ENCODE data around the gene PPM1H.
"Not testable (repeated sequence)": the region's sequence is repeated elsewhere in the genome, so short reads cannot be mapped to it uniquely, and the experiment has no call there.

Gene PPM1H

DNA sequence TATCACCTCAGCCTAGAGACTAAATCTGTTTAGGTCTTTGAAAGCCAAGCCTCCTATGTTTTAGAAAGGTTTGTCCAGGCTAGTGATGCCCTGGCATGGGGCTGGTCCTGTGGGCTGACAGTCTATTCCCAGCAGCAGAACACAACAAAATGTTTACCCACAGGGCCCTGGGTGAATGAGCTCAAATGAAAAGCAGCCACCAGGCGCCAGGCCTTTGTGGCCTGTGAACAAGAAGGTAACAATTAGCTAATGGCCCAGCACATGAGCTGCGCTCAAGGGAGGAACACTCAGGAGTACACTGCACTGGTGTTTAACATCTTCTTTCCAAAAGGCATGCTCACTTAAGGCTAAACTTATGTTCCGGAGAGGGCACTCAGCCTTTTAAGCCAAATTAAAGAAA, 266.2 kb downstream of the PPM1H start:
- DNase-seq: no peak

DNA sequence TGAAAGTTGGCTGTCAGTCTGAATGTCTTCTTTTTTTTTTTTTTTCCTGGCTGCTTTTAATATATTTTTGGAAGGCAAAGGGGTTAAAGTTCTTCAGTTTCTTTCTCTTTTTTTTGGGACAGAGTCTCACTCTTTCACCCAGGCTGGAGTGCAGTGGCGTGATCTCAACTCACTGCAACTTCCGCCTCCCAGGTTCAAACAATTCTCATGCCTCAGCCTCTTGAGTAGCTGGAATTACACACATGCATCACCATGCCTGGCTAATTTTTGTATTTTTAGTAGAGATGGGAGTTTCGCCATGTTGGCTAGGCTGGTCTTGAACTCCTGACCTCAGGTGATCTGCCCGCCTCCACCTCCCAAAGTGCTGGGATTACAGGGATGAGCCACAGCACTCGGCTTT, 270.0 kb downstream of the PPM1H start:
- DNase-seq: not testable (repeated sequence)

DNA sequence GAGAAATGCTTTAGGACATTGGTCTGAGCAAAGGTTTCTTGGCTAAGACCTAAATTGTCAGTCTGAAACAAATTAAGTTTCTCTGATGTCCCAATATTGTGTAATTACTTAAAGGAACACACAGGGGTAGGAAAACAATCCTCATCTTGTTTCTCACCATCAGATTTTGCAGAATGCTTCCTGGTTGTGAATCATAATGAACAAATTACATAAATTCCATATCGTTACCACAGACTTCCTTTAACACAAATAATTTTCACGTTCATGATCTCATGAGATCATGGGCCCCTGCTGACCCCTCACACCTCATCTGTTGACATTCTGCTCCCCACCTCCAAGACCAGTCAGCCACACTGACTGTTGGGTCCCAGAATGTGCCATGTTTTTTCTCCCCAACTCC, 274.2 kb downstream of the PPM1H start:
- no peak for DNase-seq

DNA sequence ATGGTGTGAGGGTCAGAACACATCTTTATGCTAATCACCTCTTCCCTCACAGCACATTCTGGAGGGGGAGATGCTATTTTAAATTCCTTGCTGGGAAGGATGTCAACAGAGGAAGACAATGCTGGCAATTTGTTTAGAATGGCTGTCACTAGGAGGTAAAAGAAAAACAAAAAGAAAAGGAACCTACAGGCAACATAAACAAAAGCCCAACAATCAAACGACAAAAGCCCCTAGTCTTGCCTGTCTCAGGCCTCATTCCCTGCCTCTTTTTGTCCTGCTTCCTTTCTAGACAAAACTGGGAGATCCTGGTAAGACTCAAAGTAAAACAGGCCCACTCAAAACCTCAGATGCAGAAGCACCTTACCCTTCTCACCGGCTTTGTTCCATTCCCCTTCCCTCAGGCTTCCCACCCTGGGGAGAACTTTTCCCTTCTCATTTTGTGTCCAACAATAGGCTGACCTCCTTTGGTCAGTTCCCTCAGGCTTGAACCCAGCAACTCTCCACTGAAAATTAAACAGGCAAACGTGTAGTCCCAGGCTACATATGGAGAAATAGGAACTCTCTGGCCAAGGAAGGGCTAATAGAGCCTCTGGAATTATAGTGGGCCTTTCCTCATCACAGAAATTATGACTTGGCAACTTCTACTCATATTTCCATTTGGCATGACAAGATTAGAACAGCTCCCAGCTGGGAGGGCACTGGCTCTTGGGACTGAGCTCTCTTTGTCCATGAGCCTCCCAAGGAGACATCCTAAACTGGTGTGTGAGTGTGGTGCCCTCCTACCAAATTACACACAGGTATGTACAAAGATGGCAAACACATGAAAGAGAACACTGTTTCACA, 275.3 kb downstream of the PPM1H start:
- DNase-seq: no peak

DNA sequence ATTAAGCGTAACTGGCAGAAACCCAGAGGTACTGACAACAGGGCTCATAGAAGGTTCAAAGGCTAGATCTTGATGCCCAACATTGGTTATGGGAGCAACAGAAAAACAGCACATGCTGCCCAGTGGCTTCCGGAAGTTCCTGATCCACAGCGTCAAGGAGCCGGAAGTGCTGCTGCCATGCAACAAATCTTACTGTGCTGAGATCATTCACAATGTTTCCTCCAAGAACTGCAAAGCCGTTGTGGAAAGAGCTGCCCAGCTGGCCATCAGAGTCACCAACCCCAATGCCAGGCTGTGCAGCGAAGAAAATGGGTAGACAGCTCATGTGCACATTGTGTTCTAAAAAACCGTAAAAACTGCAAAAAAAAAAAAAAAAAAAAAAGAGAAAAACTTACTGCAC, 276.0 kb downstream of the PPM1H start:
- DNase-seq: no peak

DNA sequence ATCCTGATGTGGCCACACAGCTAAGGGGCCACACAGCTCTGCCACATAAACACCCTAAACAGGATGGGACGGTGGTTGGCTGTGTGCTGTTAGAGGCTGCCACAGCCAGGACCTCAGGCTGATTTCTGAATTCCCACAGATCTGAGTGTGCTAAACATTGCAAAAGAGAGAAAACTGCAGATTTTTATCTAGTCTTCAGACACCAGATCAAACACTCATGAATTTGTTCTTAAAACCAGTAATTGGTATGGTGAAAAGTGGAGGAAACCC, 277.7 kb downstream of the PPM1H start:
- no peak for DNase-seq

DNA sequence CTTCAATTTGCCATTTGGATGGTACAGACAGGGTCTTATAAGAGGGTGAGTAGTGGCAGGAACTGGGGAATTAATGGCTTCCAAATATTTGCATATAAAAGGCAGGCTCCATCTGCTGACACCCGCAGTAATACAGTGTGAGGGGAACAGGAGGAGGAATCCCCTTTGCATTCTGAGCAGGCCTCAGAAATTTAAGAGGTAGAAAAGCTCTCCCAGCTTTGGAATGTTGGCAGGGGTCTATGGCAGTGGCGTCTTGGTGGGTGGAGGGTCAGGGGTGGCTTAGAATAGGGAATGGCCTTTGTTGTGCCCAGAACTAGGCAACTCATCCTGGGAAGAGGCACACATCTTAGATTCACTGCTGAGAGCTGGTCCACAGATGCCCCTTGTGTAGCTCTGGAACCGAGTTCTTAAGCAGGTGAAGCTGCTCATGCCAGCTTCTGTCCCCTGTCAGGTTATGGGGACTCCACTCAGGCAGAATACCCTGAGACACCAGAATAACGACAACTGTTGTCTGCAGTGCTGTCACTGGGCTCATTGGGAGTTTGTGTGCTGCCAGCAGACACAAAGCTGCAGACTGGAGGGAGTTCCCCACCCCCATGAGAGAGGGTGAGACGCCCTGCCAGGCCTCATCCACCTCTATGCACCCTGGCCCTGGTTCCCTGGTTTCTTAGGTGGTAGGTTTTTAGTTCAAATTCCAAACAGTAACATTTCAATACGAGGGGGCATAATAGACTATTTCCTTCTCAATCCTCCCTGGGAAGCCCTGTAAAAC, 278.2 kb downstream of the PPM1H start:
- no peak for DNase-seq

DNA sequence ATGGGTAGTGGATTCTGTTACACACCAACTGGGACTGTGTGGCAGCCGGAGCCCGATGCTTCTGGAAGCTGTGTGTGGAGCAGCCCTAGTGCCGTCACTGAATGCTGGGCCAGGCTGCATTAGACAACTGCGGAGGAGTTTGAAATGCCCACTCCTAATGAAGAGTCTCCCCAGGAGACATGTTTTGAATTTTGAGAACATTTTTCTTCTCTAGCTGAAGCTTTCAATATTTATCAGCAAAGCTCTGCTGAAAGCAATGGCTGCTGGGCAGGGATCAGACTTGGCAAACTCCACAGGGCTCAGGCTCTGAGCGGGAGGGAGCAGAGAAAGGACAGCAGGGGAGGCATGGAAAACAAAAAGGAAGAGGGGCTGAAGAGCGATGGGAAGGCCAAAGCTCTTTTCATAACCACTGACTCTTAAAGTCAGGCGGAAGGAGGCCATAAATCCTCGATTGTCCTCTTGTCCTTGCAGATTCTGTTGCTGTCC, 279.2 kb downstream of the PPM1H start:
- DNase-seq: no peak

DNA sequence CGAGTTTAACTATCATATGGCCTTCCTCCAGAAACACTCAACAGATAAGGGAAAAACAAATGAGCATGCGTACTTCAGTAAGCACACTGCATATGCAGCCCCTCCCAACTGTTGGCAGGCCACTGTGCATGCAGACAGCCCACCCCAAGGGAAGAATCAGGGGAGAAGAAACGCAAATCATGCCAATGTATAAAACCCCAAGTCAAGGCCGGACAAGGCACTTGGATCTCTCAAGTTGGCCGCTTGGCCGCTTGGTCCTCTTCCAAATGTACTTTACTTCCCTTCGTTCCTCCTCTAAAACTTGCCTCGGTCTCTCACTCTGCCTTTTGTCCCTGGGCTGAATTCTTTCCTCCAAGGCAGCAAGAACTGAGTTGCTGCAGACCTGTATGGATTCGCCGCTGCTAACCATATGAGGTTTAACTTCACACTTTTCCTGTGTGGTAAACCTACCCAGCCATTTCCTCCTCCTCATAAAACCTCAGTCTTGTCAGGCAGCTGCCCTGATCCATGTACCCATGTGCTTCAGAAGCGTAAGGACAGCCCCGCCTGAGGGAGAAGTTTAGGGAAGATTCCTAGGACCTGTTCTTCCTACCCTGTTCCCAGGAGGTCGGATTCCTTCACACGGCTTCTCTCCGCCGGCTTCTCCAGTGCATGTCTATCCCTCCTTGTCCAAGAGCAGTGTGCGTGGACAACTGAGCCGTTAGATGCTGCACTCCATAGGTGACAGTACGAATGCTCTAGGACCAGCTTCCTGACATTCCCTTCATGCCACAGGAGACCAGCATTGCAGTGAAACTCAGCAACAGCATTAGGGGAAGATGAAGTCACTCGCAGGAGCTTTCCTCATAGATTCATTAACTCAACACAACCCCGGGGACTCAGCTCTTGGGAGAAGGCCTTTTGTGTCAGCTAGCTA, 280.4 kb downstream of the PPM1H start:
- no peak for DNase-seq

DNA sequence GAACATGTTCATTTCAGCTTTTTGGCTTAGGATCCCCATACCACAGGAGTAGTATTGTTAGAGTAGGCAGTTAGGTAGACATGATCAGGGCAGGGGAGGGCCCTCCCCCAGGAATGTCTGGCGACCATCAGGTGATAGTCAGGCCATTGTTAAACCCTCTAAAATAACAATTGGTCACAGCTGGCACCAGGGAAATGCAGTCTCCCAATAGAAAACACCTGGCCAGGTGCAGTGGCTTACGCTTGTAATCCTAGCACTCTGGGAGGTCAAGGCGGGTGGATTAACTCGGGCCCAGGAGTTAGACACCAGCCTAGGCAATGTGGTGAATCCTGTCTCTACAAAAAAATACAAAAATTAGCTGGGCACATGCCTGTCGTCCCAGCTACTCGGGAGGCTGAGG, 281.2 kb downstream of the PPM1H start:
- DNase-seq: no peak

DNA sequence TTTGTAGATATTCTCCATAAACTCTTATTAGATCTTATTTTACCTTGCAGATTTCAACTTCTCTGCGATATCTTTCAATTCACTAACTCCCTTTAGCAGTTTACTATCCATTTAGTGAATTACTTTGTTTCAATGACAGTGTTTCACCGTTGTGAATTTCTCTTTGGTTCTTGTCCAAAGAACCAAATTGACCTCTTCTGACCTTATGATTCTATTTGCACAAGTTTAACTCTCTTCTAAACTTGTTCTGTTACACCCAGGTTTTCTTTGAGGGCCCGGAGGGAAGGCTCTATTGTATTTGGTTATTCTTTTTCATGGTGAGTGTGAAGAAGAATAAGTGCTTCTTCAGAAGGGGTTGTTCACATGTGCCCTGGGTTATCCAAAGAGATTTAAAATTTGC, 281.6 kb downstream of the PPM1H start:
- no peak for DNase-seq

DNA sequence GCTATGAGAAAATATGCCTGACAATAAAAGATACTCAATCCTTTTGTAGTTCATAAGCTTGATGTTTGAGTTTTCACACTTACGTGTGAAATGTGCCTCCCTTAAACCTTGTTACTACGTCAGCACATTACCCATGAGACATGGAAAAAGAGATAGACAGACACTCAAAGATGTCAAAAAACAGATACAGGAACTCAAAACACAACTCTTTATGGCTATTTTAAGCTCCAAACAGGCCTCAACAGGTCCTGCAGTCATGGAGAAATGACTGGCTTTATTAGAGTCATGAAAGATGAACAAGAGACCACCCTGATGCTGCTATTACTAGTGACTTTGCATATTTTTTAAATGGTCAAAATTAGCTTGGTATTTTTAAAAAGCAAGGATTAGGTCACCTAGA, 283.8 kb downstream of the PPM1H start:
- no peak for DNase-seq

DNA sequence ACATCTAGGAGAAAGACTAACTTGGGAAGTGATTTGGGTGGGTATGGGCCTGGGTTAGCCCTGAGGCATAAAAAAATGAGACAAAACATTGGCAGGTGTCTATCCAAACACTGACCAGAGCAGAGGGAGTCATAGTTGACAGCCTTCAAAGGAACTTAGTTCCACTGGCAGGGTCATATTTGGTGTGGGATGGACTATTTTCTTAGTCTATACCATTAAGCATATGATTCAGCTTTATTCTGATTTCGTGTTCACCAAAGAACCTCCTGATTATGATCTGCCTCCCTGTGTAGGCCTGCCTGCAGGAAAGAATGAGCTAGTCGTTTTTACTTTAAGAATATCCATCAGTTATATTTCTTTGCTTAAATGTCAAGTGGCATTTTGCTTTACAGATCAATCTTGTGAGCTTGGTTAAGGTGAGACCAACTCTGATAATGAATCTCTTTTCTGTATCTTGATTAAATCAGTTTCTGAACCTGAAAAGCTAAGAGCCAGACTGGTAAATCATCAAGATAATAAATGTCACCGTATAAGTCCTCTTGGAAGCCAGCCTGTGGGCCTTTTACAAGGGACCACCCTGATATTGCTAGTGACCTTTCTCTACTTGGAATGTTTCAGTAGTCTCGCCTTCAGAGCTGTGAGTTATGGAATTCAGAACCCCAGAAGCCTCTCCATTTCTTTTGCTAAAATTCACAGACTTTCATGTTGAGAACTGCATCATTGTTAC, 285.4 kb downstream of the PPM1H start:
- DNase-seq: no peak

DNA sequence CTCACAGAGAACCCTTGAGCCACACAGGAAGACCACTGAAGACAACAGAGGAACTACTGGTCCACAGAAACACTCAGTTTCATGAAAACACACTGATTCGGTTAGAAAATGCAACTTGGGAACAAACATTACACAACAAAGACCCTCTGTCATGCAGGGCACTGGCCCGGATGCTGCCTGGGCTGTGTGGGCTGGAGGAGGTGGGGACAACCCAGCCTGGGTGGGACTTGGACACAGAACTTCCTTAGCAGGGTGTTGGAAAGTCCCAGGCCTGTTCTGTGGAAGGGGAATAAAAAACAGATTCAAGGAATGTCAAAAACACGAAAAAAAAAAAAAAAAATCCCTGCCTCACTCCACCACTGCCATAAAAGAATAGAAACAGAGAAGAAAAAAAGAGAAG, 287.4 kb downstream of the PPM1H start:
- DNase-seq: no peak

DNA sequence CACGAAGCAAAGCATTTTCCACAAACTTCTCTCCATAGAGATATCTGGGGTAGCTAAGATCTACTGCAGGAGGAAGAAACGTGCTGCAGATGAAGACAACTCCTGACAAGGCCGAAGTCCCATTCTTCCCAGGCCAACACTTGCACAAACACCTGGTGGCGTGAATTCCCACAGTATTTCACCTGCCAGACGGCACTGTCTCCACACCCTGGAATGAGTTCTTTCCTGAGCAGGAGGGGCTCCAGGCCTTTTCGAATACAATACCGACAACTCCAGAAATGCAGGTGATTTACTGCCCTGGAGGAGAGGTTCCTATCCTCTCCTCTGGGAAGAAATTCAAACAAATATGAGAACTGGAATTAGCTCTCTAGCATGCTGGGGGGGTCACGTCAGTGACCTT, 288.4 kb downstream of the PPM1H start:
- no peak for DNase-seq

DNA sequence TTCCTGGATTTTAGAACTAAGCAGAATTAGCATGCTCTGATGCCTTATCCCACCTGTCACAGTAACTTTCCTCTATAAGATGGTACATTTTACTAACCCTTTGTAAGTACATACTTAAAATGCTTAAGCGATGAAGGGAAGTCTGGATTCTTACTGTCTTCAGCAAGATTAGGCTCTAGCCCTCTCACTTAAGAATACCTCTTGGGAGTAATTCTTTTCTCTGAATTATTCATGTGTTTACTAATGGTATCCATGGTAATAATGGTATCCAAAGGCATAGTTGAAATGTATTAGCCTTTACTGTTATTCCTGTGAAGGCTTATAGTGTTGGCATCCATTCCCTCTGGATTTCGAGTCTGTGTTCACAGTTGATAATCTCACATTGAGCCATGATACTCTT, 291.5 kb downstream of the PPM1H start:
- no peak for DNase-seq

DNA sequence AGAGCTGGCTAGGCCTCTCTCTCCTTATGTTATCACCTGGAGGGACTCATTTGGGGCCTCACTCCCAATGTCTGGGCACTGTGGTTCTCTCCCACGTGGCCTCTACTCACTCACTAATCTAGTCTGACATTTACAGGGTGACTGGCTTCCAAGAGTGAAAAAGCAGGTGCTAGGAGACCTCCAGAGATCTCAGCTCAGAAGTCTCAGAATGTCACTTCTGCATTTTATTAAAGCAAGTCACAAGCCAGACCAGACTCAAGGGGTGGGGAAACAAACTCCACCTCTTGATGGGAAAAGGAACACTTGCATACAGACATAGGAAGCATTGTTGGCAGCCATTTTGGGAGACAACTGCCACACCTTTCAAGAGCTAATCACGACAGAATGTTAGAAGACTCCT, 292.5 kb downstream of the PPM1H start:
- DNase-seq: no peak

DNA sequence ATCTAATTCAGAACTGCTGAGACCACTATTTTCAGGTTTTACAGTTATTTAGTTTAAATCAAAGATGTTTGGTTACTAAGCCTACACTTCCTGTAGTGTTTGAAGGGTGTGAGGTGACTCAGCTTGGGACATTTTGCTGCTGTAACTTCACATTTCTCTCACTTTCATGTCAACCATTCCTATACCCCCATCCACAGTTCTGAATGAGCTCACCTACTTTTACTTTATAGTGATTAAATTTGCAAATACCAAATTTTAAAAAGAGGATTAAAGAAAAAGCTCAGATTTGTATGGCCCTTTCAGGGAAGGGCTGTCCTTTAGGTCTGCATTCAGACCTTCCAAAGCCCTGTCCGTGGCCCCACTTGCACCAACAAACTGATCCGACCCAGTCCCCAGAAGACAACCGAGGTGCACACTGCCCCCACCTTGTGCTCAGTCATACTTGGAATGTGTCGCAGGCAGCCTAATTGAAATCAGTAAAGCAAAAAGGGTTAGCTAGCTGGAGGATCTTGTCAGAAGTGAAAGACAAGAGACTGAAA, 294.0 kb downstream of the PPM1H start:
- DNase-seq: no peak

DNA sequence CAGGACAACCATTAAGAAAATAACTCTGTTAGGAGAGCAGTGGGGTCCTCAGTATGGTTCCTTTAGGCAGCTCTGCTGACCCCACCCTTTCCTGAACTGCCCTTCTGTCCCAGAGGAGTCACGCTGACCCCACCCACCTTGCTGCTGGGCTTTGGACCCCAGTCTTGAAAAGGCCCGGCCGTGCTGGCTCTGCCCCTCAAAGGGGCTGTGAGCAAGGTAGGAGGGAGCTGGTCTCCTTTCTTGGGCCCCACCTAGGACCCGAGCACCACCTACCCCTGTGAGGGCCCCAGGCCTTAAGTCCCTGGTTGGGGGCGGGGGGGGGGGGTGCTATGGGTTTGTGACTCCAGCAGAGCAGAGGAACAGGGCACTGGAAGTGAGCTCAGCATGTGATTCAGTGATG, 297.3 kb downstream of the PPM1H start:
- DNase-seq: no peak

DNA sequence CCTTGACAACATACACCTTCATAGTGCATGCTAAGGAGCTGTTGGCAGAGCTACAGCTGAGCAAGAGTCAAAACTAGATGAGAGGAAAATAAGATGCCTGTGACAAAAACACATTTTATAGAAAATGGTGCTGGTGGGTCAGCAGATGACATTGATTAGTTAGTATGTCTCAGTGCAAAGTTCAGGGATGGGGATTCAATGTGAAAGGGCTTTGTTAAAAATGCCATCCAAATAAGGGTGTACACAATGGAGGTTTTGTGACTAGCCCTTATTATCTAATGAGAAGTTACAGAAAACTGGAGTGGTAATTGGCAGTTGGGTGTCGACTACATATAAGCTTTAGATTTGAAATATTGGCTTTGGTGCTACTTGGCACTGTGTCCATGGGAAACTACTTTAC, 299.3 kb downstream of the PPM1H start:
- no peak for DNase-seq

DNA sequence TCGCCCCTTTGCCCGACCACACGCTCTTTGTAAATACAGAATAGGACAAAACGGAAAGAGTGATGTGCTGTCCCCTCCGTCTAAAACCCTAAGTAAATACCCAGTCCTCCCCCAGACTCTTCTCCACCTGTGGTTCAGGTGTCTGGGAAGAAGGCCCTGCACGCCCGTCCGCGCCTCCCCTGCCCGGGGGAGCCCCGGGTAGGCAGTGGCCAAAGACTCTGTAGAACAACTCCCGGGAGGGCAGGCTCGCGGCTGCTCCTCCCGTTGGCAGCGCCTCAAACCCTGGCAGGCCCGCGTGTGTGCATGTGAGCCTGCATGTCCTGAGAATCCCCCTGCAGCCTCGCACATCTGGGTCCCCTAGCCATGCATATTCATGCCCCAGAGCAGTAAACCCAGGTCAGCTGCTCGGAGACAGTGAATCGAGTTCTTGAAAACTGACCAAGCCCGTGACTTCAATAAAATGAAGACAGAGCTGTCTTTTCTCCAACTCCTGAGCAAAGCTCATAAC, 302.5 kb downstream of the PPM1H start:
- DNase-seq: no peak

Data from SHP77 treated with DMSO at 0.1 percent for 48 hours (cell line).